Ishikawa (cell line): Measurements from ENCODE around the gene NOP10.

Experiments used
- CEBPB ChIP-seq: IDR thresholded peaks from 2 replicates; pipeline ENCODE4 v1.6.1; 2012
- CREB1 ChIP-seq: IDR thresholded peaks from 2 replicates; pipeline ENCODE4 v1.6.1; 2012; ENCODE audit warnings: low read depth
- EGR1 ChIP-seq: IDR thresholded peaks from 2 replicates; pipeline ENCODE4 v1.6.1; 2012
- EP300 ChIP-seq: IDR thresholded peaks from 2 replicates; pipeline ENCODE4 v1.6.1; 2012; ENCODE audit warnings: borderline replicate concordance
- FOXM1 ChIP-seq: IDR thresholded peaks from 2 replicates; pipeline ENCODE4 v1.6.1; 2012; ENCODE audit warnings: low read depth, borderline replicate concordance
- NFIC ChIP-seq: IDR thresholded peaks from 2 replicates; pipeline ENCODE4 v1.6.1; 2012
- RAD21 ChIP-seq: IDR thresholded peaks from 2 replicates; pipeline ENCODE4 v1.6.1; 2012; ENCODE audit warnings: low read depth
- REST ChIP-seq: IDR thresholded peaks from 2 replicates; pipeline ENCODE4 v1.6.1; 2012; ENCODE audit warnings: low read depth, mild to moderate bottlenecking
- TAF1 ChIP-seq: IDR thresholded peaks from 2 replicates; pipeline ENCODE4 v1.6.1; 2012; ENCODE audit warnings: low read depth, mild to moderate bottlenecking
- TCF12 ChIP-seq: IDR thresholded peaks from 2 replicates; pipeline ENCODE4 v1.6.1; 2012; ENCODE audit warnings: low read depth
- TEAD4 ChIP-seq: IDR thresholded peaks from 2 replicates; pipeline ENCODE4 v1.6.1; 2012
- USF1 ChIP-seq: IDR thresholded peaks from 2 replicates; pipeline ENCODE4 v1.6.1; 2012
- YY1 ChIP-seq: IDR thresholded peaks from 2 replicates; pipeline ENCODE4 v1.6.1; 2012; ENCODE audit warnings: low read depth
- ZBTB7A ChIP-seq: IDR thresholded peaks from 2 replicates; pipeline ENCODE4 v1.6.1; 2012; ENCODE audit warnings: low read depth
- TF ChIP-seq, protein P1 (sequence below): IDR thresholded peaks from 2 replicates; pipeline ENCODE4 v1.6.1; 2012

Gene NOP10

GRCh38 chr15:34337557-34338306, 5.2 kb downstream of the NOP10 start, which contains the start of gene SLC12A6:
Gene SLC12A6, minus strand, starts transcription at chr15:34337781. Its CDS starts 1,101 bp downstream, at chr15:34336680.
- no peak for TF ChIP-seq EGR1
- TF ChIP-seq YY1 = no peak
- peak; percentile 63 for TF ChIP-seq ZBTB7A
- TF ChIP-seq TAF1 = 0 out of 2 replicates have a peak, but pooled peaks have one; percentile 44
- no peak for TF ChIP-seq TCF12

- TF ChIP-seq TEAD4 (no peak), EP300 (no peak), RAD21 (no peak), REST (no peak), NFIC (no peak), EGR1 (no peak), USF1 (no peak), ZBTB7A (no peak), TAF1 (no peak), YY1 (no peak), TCF12 (no peak), CEBPB (no peak)
- TF ChIP-seq, protein P1, sequence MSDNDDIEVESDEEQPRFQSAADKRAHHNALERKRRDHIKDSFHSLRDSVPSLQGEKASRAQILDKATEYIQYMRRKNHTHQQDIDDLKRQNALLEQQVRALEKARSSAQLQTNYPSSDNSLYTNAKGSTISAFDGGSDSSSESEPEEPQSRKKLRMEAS = no peak
Observed at GRCh38 chr15:34336991-34337556, 5.9 kb downstream of the NOP10 start.

GRCh38 chr15:34336231-34336990, 6.5 kb downstream of the NOP10 start:
- TF ChIP-seq CEBPB (no peak), TCF12 (no peak), TAF1 (no peak), CREB1 (no peak), TEAD4 (no peak), EP300 (no peak), EGR1 (no peak), FOXM1 (no peak), REST (no peak), USF1 (no peak), ZBTB7A (no peak), RAD21 (no peak), YY1 (no peak)
- TF ChIP-seq, protein P1 = no peak

DNA sequence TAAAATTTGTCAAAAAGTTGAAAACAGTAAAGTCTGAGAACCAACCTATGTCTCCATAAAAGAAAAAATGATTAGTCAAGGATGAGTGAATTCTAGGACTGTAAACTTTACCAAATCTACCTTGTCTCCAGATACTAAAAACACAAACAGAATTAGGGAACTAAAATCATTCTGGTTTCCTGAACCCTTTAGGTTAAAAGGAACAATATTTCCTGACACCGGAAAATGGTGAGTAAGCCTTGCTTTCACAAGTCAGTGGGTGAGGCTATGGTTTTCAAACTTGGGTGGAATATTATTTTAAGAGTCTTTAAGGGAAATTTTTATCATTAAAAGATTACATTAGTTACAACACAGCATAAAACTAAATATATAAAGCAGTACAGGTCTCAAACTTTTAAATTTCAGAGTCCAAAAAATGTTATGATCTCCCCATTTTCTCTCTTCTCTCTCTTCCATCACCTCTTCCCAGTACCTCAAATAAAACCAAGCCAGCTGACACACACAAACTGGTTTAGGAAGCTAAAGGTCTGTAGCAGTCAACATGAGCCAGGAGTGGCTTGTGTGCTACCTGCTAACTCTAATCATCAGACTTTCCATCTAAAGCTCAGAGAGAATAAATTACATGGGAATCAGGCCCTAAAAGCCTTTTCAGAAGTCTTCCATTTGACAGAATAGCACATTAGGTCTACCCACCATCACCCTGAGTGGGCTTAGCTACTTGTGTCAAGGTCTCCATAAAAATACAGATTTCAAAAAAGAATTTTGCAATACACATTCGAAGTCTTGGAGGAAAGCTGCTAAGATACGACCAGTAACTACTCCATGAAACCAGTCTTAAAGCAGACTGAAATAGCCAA, 7.5 kb downstream of the NOP10 start:
- TF ChIP-seq RAD21 (no peak), USF1 (no peak), TEAD4 (no peak), CEBPB (no peak), TCF12 (no peak), EGR1 (no peak), EP300 (no peak), NFIC (no peak), FOXM1 (no peak), YY1 (no peak), CREB1 (no peak), TAF1 (no peak), REST (no peak), ZBTB7A (no peak)
- TF ChIP-seq, protein P1 = no peak
